Midbrain (tissue), 1 donor: ENCODE results near the gene MGST3.
"Not testable (repeated sequence)": the region's sequence is repeated elsewhere in the genome, so short reads cannot be mapped to it uniquely, and the experiment has no call there.

Experiments used
- DNase-seq: peaks from one replicate; lab custom pipeline; 2025; lab: John Stamatoyannopoulos, UW

The MGST3 gene

GRCh38 chr1:165658766-165659580 lies 27.9 kb downstream of the MGST3 start:
- not testable (repeated sequence) for DNase-seq

DNA sequence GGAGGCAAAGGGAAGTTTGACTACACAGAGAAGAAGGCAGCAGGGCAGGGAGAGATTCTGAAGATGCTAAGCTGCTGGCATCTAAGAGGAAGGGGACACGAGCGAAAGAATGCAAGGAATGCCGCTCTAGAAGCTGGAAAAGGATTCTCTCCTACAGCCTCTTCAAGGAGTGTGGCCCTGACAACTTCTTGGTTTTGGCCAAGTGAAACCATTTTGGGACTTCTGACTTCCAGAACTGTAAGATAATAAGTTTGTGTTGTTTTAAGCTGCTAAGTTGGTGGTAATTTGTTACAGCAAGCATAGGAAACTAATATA lies 28.5 kb downstream of the MGST3 start:
- DNase-seq = no peak

GRCh38 chr1:165661703-165662102 lies 30.7 kb downstream of the MGST3 start:
- no peak for DNase-seq

GRCh38 chr1:165662186-165662585 lies 31.2 kb downstream of the MGST3 start:
- DNase-seq = no peak

DNA sequence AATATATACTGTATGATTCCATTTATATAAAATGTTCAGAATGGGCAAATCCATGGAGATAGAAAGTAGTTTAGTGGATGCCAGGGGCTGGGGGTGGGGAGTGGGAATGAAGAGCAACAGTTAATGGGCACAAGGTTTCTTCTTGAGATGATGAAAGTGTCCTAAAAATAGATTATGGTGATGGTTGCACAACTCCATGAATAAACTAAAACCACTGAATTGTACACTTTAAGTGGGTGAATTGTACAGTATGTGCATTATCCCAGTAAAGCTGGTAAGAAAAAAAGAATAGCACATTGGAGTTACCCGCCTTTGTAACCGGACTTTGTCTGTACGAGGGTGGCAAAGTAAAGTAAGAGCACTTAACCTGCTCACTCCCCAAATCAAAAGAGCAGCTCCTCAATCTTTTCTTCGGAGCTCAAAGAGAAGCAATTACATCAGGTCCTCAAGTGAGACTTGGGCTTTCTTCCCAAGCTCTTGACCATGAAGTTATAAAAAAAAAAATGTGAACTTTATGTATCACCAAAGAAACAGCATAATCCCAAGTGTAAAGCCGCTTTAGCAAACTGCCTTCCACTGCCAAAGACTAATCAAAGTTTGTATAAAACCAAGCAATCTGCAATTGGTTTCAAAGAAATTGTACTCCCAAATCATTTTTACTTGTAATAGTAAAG lies 35.3 kb downstream of the MGST3 start:
- DNase-seq = no peak

- no peak for DNase-seq
These were observed 37.1 kb downstream of the MGST3 start for GRCh38 chr1:165668184-165668583.

GRCh38 chr1:165671526-165671925 lies 40.5 kb downstream of the MGST3 start:
- DNase-seq = no peak

DNA sequence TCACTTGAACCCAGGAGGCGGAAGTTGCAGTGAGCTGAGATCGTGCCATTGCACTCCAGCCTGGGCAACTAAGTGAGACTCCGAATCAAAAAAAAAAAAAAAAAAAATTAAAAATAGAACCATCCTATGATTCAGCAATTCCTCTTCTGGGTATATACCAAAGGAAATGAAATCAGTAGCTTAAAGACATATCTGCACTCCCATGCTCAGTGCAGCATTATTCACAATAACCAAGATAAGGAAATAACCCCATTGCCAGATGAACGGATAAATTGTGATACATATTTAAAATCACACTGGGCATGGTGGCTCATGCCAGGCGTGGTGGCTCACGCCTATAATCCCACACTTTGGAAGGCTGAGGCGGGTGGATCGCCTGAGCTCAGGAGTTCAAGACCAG lies 43.6 kb downstream of the MGST3 start:
- no peak for DNase-seq

GRCh38 chr1:165675794-165676193 lies 44.8 kb downstream of the MGST3 start:
- DNase-seq = no peak

DNA sequence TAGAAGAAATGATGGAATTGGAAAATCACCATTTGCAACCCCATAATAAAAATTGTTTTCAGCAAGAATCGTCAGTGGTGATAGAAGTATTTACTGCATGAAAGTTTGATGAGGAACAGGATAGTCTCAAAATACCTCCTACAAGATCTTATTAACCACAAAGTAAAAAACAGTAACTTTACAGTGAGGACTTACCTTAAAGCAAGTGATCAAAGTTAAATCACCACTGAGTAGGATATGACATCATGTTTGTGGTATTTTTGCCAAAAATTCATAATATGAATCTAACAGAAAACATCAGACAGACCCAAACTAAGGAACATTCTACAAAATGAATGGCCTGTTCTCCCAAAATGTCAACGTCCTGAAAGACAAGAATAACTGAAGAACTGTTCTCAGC lies 47.5 kb downstream of the MGST3 start:
- no peak for DNase-seq

DNA sequence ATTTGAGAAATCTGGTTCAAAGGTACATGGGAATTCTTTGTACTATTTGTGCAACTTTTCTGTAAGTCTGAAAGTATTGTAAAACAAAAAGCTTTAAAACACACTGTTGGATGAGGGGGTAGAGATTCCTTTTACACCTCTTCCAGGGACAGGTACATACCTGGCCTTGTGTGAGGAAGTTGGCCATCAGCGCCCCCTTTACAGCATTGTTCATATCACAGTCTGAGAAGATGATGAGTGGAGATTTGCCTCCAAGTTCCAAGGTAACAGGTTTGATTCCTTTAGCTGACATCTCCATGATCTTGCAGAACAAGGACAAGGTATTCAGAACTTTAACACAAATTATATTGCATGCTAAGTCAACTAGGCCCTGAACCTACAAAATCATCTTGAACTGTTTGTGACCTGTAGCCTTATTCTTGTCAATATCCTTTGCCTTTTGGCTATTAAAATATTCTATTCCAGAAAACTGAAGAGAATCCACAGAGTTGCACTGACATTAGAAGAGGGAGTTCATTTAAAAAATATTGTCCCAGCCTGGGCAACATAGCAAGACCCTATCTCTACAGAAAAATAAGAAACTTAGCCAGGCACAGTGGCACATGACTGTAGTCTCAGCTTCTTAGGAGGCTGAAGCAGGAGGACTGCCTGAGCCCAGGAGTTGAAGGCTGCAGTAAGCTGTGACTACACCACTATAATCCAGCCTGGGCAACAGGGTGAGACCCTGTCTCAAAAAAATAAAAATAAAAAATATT lies 48.4 kb downstream of the MGST3 start:
- no peak for DNase-seq

- no peak for DNase-seq
These were observed 49.3 kb downstream of the MGST3 start for GRCh38 chr1:165680303-165680702.

- not testable (repeated sequence) for DNase-seq
These were observed 49.7 kb downstream of the MGST3 start for GRCh38 chr1:165680773-165681172.

DNA sequence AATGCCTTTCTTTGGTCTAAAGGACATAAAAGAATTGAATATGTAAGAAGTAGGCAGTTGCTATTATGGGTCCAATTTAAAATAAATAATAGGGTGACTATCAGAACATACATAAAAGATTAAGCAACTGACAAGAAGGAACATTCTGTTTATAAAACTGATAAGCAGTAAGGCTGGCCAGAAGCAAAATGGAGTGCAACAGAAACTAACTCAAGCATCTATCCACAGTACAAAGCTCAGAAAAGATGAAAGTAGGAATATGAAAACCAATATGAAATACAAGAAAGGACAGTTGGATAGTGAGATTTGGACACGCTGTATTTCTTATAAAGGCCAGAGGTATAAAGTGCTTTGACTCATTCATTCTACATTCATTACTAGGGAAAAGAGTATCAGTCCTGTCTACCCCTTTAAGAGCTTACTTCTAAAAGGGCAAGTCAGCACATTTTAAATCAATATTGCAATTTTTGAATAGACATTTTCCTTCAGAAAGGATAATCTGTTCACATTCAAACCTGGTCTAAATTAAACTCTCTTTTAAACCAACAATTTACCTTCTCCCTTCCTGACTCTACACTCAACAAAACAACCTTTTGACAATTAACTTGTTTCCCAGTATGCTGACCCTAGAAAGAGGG lies 52.9 kb downstream of the MGST3 start:
- DNase-seq = no peak

DNA sequence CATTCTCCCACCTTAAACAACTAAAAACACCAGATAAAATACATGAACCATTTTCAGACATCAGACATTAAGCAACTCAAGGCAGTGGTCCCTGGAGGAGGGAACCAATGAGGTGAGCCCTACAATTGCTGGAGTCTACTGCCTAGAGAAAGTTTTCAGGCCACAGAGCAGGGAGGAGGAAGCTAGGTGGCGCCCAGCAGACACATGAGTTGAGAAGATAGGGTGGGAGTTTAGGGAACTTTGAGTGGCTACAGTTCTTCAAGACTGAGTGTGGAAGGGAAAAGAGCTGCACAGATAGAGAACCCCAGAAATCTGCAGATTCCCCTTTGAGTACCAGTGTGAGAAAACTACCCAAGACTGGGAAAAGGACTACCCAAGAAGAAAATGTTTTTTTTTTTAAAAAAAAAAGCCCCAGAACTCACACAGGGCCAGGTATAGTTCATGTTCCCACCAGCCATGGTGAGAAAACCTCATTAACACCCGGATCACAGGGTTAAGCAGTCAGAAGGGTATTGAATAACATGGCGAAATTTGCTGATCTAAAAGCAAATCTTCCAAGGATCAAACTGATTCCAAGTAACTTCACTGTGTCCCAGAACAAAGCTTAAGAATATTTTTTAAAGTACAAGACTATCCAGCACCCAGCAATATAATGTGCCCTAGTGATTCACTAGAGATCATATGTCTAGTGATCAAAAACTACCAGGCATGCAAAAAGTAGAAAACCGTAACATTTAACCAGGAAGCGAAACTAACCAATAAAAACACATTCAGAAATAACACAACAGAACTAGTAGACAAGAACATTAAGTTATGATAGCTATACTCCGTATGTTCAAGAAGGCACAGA lies 55.3 kb downstream of the MGST3 start:
- DNase-seq = no peak

DNA sequence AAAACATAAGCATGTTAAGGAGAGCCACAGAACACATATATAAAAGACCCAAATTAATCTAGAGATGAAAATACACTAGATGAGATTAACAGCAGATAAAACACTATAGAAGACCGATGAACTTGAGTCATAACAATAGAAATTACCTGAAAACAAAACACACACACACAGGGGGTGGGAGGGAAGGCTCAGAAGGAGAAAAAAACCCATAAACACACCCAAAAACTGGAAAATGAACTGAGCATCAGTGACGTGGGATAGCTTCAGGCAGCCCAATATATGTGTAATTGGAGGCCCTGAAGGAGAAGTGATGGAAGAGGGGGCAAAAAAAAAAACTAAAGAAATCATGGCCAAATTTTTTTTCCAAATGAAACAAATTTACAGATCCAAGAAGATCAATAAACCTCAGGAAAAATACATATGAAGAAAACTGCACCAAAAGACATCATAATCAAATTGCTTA lies 56.0 kb downstream of the MGST3 start:
- no peak for DNase-seq

- no peak for DNase-seq
These were observed 57.0 kb downstream of the MGST3 start for GRCh38 chr1:165688046-165688445.

DNA sequence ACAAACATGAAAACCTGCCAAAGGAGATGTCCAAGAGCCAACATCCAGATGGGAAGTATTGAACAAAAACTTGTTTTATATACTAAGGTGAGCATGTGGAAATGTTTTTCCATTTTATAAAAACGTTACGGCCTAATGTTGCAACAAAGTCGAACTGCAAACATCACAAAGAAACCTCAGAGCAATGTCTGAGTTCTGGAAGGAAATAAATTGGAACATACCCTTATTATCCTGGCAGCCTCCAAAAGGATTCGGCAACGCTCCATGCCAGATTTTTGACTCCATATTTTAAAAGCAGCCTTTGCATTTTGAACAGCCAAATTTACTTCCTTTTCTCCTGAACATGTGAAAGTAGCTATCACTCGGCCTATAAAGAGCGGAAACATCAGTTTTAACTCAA lies 64.0 kb downstream of the MGST3 start:
- peak; percentile 13 for DNase-seq

DNA sequence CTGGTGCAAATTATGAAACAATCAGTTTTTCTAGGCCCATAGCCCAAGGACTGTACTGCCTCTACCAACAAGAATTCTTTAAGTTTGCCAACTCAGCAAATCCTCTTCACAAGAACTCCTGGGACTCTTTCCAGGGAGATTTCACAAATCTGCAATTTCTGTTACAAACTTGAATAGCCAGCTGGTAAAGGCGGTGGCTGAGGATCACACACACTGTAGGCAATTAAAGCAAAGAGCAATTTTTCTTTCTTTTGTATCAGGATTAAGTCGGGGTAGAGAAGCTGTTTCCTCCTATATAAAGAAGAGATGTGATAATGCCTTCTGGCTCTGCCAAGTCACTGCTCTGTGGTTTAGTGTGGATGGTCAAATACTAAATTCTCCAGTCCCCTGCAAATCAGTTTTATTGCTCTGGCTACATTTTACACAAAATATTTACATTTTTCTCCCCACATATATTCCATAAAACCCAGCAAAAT lies 65.6 kb downstream of the MGST3 start:
- DNase-seq = peak; percentile 69

DNA sequence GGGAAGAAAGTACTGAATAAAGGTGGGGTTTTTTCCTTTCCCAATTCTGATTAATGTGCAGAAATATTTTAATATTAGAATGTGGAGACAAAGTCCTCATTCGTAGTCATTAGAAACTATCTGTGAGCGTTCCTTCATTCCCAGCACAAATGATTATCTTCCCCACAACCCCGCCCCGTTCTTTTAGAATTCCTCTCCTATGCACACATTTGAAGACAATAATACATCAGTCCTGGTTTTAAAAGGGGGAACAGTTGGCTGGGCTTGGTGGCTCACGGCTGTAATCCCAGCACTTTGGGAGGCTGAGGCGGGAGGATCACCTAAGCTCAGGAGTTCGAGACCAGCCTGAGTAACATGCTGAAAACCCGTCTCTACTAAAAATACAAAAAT lies 66.5 kb downstream of the MGST3 start:
- no peak for DNase-seq
